ENCODE results near the gene NTRK2. TPM values are rescaled to one million over a fixed set of nuclear protein-coding genes. Genes with fewer than 3 reads are reported as not detected.
A peak's percentile ranks its signal among the peaks of the same experiment; 100 is the strongest.

NTRK2 gene
- total RNA-seq, 1 donor from 2014 or later, result 0.46 TPM

DNA sequence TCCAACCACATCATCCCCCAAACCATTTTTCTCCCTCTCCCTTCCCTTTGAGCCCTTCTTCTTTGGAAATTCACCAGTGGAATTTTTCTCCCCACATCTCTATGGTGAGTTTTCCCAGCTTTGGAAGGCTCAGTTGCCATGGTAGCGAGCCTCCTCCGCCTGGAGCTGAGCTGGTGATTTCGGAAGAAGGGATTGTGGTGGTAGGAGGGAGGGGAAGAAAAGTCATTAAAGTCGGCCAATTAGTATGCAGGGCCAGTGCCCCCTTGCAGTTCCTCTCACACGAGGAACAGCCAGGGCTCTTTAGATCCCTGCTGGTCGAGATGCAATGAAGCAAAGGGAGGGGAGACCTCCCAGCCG, 322.0 kb downstream of the NTRK2 start:
- H3K4me3 ChIP-seq (ENCODE audit: low read depth, low read length), result no peak overlapping the region
- DNase-seq (ENCODE audit: low read depth), result no peak
- TF ChIP-seq, protein P1, sequence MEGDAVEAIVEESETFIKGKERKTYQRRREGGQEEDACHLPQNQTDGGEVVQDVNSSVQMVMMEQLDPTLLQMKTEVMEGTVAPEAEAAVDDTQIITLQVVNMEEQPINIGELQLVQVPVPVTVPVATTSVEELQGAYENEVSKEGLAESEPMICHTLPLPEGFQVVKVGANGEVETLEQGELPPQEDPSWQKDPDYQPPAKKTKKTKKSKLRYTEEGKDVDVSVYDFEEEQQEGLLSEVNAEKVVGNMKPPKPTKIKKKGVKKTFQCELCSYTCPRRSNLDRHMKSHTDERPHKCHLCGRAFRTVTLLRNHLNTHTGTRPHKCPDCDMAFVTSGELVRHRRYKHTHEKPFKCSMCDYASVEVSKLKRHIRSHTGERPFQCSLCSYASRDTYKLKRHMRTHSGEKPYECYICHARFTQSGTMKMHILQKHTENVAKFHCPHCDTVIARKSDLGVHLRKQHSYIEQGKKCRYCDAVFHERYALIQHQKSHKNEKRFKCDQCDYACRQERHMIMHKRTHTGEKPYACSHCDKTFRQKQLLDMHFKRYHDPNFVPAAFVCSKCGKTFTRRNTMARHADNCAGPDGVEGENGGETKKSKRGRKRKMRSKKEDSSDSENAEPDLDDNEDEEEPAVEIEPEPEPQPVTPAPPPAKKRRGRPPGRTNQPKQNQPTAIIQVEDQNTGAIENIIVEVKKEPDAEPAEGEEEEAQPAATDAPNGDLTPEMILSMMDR (conservative IDR thresholded peaks at IDR 0.05; ENCODE audit: low read depth, low read length), result no peak

DNA sequence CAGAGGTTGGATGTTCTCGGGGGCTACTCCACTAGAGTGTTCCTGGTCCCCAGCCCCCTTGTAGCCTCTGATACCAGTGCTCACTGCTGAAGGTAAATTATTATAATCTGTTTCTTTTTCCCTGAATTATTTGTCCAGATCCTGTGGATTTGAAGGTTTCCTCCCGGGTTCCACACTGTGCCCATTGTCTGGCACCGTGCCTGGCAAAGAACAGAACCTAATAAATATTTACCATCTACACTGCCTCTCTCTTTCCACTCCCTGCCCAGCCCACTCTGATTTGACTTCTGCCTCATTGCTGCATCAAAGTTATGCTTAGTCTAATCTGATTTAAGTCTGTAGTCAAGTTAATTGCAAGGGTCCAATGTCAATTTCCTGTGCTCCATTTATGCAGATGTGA, 322.9 kb downstream of the NTRK2 start:
- no peak for DNase-seq (ENCODE audit: low read depth)
- TF ChIP-seq, protein P1 (conservative IDR thresholded peaks at IDR 0.05; ENCODE audit: low read depth, low read length), result no peak
- H3K4me3 ChIP-seq (ENCODE audit: low read depth, low read length), result no peak overlapping the region

DNA sequence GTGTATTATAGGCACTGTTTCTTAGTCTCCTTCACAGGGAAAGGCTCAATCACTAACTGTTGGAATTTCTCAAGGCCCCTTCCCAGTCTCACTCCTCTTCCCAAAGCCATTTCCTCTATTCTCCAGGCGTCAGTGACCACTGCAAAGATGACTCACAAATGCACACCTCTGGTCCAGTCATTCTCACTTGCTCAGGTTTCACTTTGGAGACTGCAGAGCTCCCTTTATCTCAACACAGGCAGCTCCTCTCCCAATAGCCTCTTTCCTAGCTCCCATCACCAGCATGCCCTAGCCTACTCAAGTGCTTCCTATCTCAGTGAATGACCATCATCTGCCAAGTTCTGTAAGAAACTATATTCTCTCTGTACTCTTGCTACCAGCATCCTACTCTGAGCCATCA, 323.6 kb downstream of the NTRK2 start:
- DNase-seq (ENCODE audit: low read depth), result no peak
- TF ChIP-seq, protein P1 (conservative IDR thresholded peaks at IDR 0.05; ENCODE audit: low read depth, low read length), result no peak
- no peak overlapping the region for H3K4me3 ChIP-seq (ENCODE audit: low read depth, low read length)

DNA sequence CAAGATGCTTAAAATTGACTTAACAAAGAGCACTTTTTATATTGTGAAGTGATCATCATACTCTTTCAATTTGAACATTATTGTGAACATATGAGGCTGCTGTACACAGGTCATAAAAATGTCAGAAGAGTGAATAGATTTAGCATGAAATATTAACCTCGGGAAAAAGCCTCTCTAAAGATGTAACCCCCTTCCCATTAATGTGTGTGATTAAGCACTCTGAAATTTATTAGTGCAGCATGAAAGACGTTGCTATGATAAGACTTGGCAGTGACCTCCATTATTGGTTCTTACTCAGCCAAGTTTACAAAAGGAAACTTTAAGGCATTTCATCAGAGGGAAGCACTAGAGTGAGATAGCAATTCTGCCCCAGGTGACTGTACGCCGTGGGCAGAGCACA, 326.5 kb downstream of the NTRK2 start:
- H3K4me3 ChIP-seq (ENCODE audit: low read depth, low read length), result no peak overlapping the region
- TF ChIP-seq, protein P1 (conservative IDR thresholded peaks at IDR 0.05; ENCODE audit: low read depth, low read length), result no peak
- no peak for DNase-seq (ENCODE audit: low read depth)

DNA sequence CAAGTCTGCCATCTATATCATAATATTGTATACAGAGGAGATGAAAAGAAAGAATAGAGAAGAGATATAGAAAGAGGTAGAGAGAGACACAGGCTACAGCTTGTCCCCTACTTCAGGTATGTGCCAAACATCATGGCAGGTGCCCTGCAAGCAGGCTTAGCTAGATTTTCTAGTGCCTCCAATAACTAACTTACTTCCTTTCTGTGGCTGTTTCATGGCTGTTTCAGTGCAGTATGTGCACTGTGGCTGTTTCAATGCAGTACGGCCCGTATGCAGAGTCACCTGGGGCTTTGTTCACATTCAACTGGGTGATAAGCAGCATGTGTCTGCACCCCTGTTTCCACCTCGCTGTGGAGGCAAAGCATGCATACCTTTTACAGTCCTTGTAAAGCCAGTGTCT, 327.2 kb downstream of the NTRK2 start:
- TF ChIP-seq, protein P1 (conservative IDR thresholded peaks at IDR 0.05; ENCODE audit: low read depth, low read length), result no peak

DNA sequence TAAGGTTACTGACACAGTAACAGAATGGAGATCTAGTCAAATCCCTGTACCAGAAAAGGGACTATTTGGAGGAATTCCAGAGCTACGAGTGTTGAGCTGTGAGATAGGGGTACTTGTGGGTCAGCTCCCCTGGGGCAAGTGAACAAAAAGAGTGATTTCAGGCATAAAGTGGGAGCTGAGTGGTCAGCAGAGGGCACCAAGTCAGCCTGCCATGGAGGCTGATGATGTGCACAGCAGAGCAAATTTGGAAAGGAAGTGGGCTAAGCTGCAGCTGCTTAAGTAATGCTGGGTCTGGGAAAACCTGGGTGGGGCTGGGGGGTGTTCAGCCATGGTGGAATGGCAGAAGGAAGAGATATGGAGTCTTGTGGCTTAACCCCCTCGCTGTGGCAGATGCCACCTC, 327.9 kb downstream of the NTRK2 start:
- H3K4me3 ChIP-seq (ENCODE audit: low read depth, low read length), result no peak overlapping the region
- TF ChIP-seq, protein P1 (conservative IDR thresholded peaks at IDR 0.05; ENCODE audit: low read depth, low read length), result peak; percentile 38
- DNase-seq (ENCODE audit: low read depth), result no peak

More for the DNA sequence above, 327.2 kb downstream of the NTRK2 start:
- DNase-seq (ENCODE audit: low read depth), result no peak
- H3K4me3 ChIP-seq (ENCODE audit: low read depth, low read length), result no peak overlapping the region

DNA sequence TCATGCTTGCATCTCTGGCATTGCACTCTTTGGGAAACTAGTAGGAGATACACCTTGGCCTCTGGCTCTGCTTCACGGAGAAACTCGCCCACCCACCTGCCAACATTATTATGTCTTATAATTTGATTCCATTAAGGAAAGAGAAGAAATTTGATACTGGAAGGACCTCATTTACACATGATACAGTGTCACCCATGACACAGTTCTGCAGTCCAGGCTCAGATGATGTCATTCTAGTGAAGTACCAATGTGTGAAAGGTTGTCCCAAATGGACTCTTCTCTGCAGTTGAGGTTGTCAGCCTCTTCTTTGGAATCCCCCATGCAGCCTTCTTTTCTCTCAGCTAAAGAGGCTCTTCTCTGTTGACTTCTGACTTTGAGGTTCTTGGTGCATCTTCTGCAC, 329.1 kb downstream of the NTRK2 start:
- no peak overlapping the region for H3K4me3 ChIP-seq (ENCODE audit: low read depth, low read length)
- DNase-seq (ENCODE audit: low read depth), result no peak
- TF ChIP-seq, protein P1 (conservative IDR thresholded peaks at IDR 0.05; ENCODE audit: low read depth, low read length), result no peak

All from epithelial cell of proximal tubule (primary cell).